Thyroid gland (tissue), 4 donors: ENCODE measurements around the gene EPHA3. TPM values are rescaled to one million over a fixed set of nuclear protein-coding genes. Genes with fewer than 3 reads are reported as not detected.

ENCODE experiments used
- DNase-seq, 2 donors: peaks; one replicate each; pipeline ENCODE4 v3.0.0-alpha.2; 2019
- H3K27ac ChIP-seq, 3 donors: fragments of 200-600 bp; sonication (generic); 1 replicate in 2 of 3; 2 replicates in 1 of 3; pipeline ENCODE4 v1.5.1; 2016 to 2019; ENCODE audit warnings: mild to moderate bottlenecking in 1 of 3, moderate library complexity in 1 of 3
- H3K27me3 ChIP-seq: fragments of 200-600 bp; sonication (generic); one replicate; pipeline ENCODE4 v1.5.1; 2019
- H3K36me3 ChIP-seq, 2 donors: fragments of 200-600 bp; sonication (generic); one replicate each; pipeline ENCODE4 v1.5.1; 2016 to 2019
- H3K4me1 ChIP-seq, 2 donors: fragments of 200-600 bp; sonication (generic); one replicate each; pipeline ENCODE4 v1.5.1; 2017 to 2019
- H3K4me3 ChIP-seq, 3 donors: fragments of 200-600 bp; sonication (generic); replicated peaks in 1 of 3; 1 replicate in 2 of 3; 2 replicates in 1 of 3; pipeline ENCODE4 v1.5.1; 2016; ENCODE audit warnings: mild to moderate bottlenecking in 1 of 3
- H3K9me3 ChIP-seq: fragments of 200-600 bp; sonication (generic); one replicate; pipeline ENCODE4 v1.5.1; 2017
- POLR2A ChIP-seq, 2 donors: fragments of 450-650 bp; IDR thresholded peaks; one replicate each; pipeline ENCODE4 v1.6.1; 2017; ENCODE audit warnings: antibody characterized with exemption in 2 of 2, mild to moderate bottlenecking in 2 of 2, moderate library complexity in 1 of 2
- WGBS, 2 donors: methylation state at CpG; one replicate each; pipeline ENCODE4 v1.1.5; 2017; 5-methylcytosine and 5-hydroxymethylcytosine counted together
- intact Hi-C: fragments of 100-400 bp; cut with DNase I; formaldehyde crosslinking; loops from one replicate; pipeline ENCODE4 v1.15.1; 2023
- total RNA-seq, 4 donors: library from RNA; depleted of rRNA; stranded (reverse); fragments of >200 nt; gene quantifications; one replicate each; pipeline ENCODE4 v1.2.3, GENCODE V29; 2016
- TF ChIP-seq, protein P1 (sequence below), 6 experiments: fragments of 200-600 bp in 3 of 6; fragments of 450-650 bp in 3 of 6; sonication (generic) in 3 of 6; IDR thresholded peaks; one replicate each; pipeline ENCODE4 v1.5.1; 2016 to 2019; ENCODE audit warnings: antibody characterized with exemption in 6 of 6, mild to moderate bottlenecking in 2 of 6, inconsistent platforms in 1 of 6, moderate library complexity in 1 of 6

The EPHA3 gene
- total RNA-seq, 4 donors from 2014 or later = 27.3 to 41.6 (median 35.4) TPM

DNA sequence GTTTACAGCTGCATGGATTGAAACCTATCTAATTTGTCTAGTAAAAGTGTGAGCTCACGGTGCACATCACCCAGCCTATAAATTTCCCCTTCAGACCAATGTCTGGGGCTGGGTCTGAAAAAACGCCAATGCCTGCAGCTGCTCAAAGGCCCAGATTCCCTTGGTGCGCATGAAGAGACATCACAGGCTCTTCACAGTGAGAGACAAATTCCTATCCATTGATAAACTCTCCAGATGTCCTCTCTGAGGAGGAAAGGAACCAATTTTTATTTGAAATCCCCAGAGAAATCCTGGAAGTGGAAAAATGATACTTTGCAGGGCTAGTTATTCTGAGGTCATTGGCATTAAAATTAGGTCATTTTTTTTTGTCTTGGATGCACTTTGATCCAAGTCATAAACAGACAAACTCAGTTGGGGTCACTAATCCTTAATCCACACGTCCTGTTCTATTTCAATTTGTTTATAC is 360.5 kb downstream of the EPHA3 start:
- no peaks in the 10 kb centered on the region for H3K27me3 ChIP-seq
- no peaks in the 10 kb centered on the region for H3K9me3 ChIP-seq
- TF ChIP-seq POLR2A (IDR thresholded peaks at IDR 0.05) = no peak
- TF ChIP-seq, protein P1, sequence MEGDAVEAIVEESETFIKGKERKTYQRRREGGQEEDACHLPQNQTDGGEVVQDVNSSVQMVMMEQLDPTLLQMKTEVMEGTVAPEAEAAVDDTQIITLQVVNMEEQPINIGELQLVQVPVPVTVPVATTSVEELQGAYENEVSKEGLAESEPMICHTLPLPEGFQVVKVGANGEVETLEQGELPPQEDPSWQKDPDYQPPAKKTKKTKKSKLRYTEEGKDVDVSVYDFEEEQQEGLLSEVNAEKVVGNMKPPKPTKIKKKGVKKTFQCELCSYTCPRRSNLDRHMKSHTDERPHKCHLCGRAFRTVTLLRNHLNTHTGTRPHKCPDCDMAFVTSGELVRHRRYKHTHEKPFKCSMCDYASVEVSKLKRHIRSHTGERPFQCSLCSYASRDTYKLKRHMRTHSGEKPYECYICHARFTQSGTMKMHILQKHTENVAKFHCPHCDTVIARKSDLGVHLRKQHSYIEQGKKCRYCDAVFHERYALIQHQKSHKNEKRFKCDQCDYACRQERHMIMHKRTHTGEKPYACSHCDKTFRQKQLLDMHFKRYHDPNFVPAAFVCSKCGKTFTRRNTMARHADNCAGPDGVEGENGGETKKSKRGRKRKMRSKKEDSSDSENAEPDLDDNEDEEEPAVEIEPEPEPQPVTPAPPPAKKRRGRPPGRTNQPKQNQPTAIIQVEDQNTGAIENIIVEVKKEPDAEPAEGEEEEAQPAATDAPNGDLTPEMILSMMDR (IDR thresholded peaks at IDR 0.05) = no peak
- H3K27ac ChIP-seq = no peak overlapping the region
- no peaks in the 10 kb centered on the region for H3K36me3 ChIP-seq
- H3K4me1 ChIP-seq = no peaks in the 10 kb centered on the region
- no peak for DNase-seq
- 67 to 73% methylated on average over 4 of the region's 4 CpGs for WGBS, 2 donors
- intact Hi-C loops = no loop called here
- H3K4me3 ChIP-seq = no peak overlapping the region

DNA sequence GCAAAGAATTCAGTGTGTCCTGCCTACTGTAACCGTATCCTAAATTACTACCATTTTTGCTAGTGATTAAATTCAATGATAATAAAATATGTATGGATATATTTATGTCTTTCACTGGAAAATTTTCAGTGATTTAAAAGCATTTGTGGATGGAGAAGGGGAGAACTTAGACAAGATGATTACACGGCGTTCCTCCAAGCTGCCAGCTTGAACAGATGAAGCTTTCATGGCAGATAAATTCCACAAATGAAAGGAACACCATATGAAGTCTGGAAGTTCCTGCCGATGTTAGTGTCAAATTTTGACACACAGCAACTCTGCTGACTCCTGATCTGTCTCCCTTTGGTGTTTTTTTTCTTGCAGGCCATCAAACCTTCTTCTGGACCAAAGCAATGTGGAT is 364.7 kb downstream of the EPHA3 start:
- intact Hi-C loops = no loop called here
- WGBS, 2 donors = 89 to 95% methylated on average over 4 of the region's 4 CpGs

DNA sequence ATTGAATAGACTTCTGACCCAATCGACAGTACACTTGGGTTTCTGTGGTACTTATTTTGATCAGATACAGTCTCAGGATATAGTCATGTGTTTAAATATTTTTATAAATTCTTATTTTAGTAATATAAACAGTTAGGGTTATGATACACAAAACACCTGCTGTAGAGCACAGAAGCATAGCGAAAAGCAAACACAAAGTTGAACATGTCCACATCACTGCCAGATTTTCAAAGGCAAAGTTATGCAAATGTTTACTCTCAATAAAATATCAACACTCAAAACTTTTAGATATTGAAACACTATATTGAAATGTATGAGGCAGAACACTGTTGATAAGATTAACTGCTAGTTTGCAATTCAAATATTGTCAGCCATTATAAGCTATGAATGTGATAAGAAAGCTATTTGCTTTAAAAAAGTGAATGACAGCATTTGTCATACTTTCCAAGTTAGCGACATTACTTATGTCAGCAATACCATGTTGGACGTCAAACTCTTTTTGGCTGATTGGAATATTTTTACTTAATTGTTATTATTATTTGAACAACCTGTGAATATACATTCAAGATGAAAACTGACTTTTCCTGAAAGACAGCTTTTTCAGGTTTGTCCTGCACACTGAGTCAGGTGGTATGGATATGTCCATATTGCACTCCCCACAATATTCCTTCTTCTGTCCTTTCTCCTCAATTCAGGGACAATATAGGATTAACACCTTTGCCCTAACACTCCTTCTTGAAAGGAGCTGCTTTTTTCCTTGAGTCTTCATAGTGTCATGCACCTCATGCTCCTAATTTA is 367.1 kb downstream of the EPHA3 start:
- no peaks in the 10 kb centered on the region for H3K4me1 ChIP-seq
- WGBS, 2 donors = 78 to 79% methylated on average over 4 of the region's 4 CpGs

More for the DNA sequence above, 364.7 kb downstream of the EPHA3 start:
- DNase-seq = no peak
- no peak for TF ChIP-seq POLR2A (IDR thresholded peaks at IDR 0.05)
- TF ChIP-seq, protein P1 (IDR thresholded peaks at IDR 0.05) = no peak
- Histone ChIP-seq H3K27me3 (no peaks in the 10 kb centered on the region), H3K36me3 (no peaks in the 10 kb centered on the region), H3K4me3 (no peak overlapping the region), H3K9me3 (no peaks in the 10 kb centered on the region), H3K4me1 (no peaks in the 10 kb centered on the region), H3K27ac (no peak overlapping the region)

DNA sequence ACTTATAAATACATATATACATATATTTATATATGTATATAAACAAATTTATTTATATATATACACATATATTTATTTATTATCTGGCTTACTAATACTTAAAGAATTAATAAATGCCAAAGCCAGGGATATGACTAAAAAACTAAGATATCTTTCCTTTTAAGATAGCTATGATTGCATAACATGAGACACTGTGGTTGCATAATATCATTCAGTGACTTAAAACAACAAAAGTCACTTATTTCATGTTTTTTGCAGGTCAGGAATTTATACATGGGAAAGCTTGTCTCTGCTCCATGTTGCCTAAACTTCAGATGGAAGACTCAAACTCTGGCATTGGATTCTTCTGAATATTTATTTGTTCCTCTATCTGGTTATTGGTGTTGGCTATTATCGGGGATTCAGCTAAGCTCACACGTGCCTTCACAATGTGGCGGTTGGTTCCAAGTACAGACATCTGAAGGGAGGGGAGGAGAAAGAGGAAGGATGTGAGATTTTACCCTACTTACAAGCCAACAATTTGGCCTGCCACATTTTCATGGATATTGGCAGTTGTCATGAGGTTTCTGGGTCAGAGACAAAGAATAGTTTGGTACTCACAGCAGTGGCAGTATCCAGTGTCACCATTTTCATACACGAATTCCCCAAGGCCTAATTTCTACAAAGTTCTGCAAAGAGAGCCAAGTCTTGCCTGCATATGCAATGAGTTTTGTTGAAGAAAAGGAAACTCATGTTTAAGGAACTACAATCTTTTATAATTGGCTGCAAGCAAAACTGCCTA is 381.6 kb downstream of the EPHA3 start:
- intact Hi-C loops = no loop called here
- H3K9me3 ChIP-seq = no peaks in the 10 kb centered on the region
- no peak overlapping the region for H3K4me3 ChIP-seq
- no peaks in the 10 kb centered on the region for H3K36me3 ChIP-seq
- no peaks in the 10 kb centered on the region for H3K4me1 ChIP-seq
- H3K27me3 ChIP-seq = no peaks in the 10 kb centered on the region
- no peak for DNase-seq
- WGBS, 2 donors = 84 to 91% methylated on average over 4 of the region's 4 CpGs
- TF ChIP-seq, protein P1 (IDR thresholded peaks at IDR 0.05) = no peak
- no peak for TF ChIP-seq POLR2A (IDR thresholded peaks at IDR 0.05)
- H3K27ac ChIP-seq = no peak overlapping the region

More for the DNA sequence above, 367.1 kb downstream of the EPHA3 start:
- H3K36me3 ChIP-seq = no peaks in the 10 kb centered on the region
- H3K27ac ChIP-seq = no peak overlapping the region
- no peaks in the 10 kb centered on the region for H3K27me3 ChIP-seq
- no peak overlapping the region for H3K4me3 ChIP-seq
- DNase-seq = no peak
- intact Hi-C loops = no loop called here
- TF ChIP-seq, protein P1 (IDR thresholded peaks at IDR 0.05) = no peak
- TF ChIP-seq POLR2A (IDR thresholded peaks at IDR 0.05) = no peak
- H3K9me3 ChIP-seq = no peaks in the 10 kb centered on the region

DNA sequence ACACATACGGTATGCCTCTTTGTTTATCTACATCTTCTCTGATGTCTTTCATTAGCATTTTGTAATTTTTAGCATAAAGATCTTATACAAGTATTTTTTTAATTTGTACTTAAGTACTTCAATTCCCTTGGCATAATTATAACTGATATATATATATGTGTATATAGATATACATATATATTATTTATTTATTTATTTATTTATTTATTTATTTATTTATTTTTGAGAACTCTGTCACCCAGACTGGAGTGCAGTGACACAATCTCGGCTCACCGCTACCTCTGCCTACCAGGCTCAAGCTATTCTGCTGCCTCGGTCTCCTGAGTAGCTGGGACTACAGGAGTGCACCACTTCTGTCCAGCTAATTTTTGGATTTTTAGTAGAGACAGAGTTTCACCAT is 382.7 kb downstream of the EPHA3 start:
- Histone ChIP-seq H3K27ac (no peak overlapping the region), H3K4me3 (no peak overlapping the region), H3K27me3 (no peaks in the 10 kb centered on the region), H3K9me3 (no peaks in the 10 kb centered on the region), H3K36me3 (no peaks in the 10 kb centered on the region), H3K4me1 (no peaks in the 10 kb centered on the region)
- WGBS, 2 donors = 97 to 98% methylated on average over 4 of the region's 4 CpGs
- intact Hi-C loops = no loop called here
- TF ChIP-seq POLR2A (IDR thresholded peaks at IDR 0.05) = no peak
- TF ChIP-seq, protein P1 (IDR thresholded peaks at IDR 0.05) = no peak
- no peak for DNase-seq
